ENCODE data around the gene TCF3. TPM values are rescaled to one million over a fixed set of nuclear protein-coding genes. Genes with fewer than 3 reads are reported as not detected.

The TCF3 gene
- total RNA-seq, 1 donor from 2014 or later: 255 TPM

DNA sequence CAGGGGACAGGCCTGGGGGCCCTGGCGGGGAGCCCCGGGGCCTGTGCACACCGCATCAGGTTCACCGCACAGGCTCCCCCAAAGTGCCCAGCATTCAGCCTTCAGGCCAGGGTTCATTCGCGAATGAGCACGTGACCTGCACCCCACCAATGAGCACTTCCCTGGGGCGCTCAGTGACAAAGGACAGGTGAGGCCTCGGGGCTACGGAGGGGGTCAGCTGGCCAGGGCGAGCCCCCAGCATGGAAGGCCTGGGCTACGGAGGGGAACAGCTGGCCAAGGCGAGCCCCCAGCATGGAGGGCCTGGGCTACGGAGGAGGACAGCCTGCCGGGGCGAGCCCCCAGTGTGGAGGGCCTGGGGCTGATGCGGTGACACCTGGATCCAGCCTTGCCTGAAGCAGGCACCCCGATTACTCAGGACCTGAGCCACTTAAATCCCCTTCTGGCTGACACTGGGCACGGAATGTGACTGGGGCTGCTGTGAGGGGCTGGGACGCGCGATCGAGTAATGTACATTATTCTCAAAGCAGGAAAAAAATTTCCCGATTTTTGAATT is 23.1 kb downstream of the TCF3 start:
- Mint-ChIP-seq H3K4me1 (ENCODE audit: unreplicated experiment) (no peaks in the 10 kb centered on the region), H3K4me3 (ENCODE audit: unreplicated experiment) (no peak overlapping the region), H3K9me3 (ENCODE audit: unreplicated experiment) (no peaks in the 10 kb centered on the region), H3K27me3 (ENCODE audit: unreplicated experiment) (peaks cover 5% of the 10 kb centered on the region), H3K36me3 (ENCODE audit: low read depth, unreplicated experiment) (peaks cover 12% of the 10 kb centered on the region), H3K27ac (ENCODE audit: unreplicated experiment) (no peak overlapping the region)
- TF ChIP-seq, protein P1, sequence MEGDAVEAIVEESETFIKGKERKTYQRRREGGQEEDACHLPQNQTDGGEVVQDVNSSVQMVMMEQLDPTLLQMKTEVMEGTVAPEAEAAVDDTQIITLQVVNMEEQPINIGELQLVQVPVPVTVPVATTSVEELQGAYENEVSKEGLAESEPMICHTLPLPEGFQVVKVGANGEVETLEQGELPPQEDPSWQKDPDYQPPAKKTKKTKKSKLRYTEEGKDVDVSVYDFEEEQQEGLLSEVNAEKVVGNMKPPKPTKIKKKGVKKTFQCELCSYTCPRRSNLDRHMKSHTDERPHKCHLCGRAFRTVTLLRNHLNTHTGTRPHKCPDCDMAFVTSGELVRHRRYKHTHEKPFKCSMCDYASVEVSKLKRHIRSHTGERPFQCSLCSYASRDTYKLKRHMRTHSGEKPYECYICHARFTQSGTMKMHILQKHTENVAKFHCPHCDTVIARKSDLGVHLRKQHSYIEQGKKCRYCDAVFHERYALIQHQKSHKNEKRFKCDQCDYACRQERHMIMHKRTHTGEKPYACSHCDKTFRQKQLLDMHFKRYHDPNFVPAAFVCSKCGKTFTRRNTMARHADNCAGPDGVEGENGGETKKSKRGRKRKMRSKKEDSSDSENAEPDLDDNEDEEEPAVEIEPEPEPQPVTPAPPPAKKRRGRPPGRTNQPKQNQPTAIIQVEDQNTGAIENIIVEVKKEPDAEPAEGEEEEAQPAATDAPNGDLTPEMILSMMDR (IDR thresholded peaks at IDR 0.05; ENCODE audit: unreplicated experiment): no peak
- no peak for DNase-seq (ENCODE audit: low spot score)

DNA sequence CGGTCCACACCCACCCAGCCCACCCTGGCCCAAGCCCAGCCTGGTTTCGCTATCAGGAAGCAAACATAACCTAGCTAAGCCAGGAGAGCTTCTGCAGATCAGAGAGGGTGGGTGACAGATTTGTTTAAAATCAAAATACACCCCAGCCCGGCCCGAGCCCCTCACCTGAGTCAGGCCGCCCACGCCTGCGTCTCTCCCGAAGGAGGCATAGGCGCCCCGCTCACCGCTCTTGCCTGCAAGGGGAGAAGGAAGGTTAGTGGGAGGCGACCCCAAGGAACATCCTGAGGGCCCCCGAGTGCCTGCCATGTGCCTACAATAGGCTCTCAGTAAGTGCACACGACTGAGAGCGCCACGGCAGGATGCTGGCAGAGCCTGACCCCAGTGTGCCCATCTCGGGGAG is 25.2 kb downstream of the TCF3 start:
- Mint-ChIP-seq H3K9me3 (ENCODE audit: unreplicated experiment) (no peaks in the 10 kb centered on the region), H3K27ac (ENCODE audit: unreplicated experiment) (no peak overlapping the region), H3K27me3 (ENCODE audit: unreplicated experiment) (peaks cover 9% of the 10 kb centered on the region), H3K36me3 (ENCODE audit: low read depth, unreplicated experiment) (peaks cover 17% of the 10 kb centered on the region), H3K4me3 (ENCODE audit: unreplicated experiment) (no peak overlapping the region), H3K4me1 (ENCODE audit: unreplicated experiment) (no peaks in the 10 kb centered on the region)
- no peak for DNase-seq (ENCODE audit: low spot score)
- TF ChIP-seq, protein P1 (IDR thresholded peaks at IDR 0.05; ENCODE audit: unreplicated experiment): no peak

DNA sequence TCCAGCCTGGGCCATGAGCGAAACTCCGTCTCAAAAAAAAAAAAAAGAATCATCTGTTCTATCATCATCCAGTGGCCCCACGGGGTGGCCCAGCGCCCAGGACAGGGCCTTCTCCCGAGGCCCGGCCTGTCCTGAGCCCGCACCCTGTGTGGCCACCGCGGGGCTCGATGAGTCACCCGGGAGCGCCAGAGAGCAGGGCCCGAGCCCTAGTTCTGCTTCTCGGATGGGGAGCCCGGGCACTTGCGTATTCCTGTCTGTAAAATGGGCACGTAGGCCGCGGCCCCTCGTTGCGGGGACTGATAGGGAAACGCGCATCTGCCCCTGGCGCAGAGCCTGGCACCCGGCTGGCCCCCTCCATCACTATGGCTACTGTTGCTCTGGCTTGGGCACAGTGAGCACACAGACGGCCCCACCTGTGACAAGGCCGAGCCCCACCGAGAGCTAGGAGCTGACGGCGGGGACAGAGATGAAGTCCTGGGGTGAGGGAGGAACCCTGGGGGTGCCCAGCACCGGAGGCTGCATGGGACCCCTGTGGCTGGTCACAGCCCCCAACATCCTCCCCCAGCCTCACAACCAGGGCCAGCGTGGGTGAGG is 25.9 kb downstream of the TCF3 start:
- TF ChIP-seq, protein P1 (IDR thresholded peaks at IDR 0.05; ENCODE audit: unreplicated experiment): no peak
- DNase-seq (ENCODE audit: low spot score): no peak
- H3K9me3 Mint-ChIP-seq (ENCODE audit: unreplicated experiment): no peaks in the 10 kb centered on the region
- no peak overlapping the region for H3K4me3 Mint-ChIP-seq (ENCODE audit: unreplicated experiment)
- H3K36me3 Mint-ChIP-seq (ENCODE audit: low read depth, unreplicated experiment): peaks cover 17% of the 10 kb centered on the region
- H3K27ac Mint-ChIP-seq (ENCODE audit: unreplicated experiment): no peak overlapping the region
- H3K4me1 Mint-ChIP-seq (ENCODE audit: unreplicated experiment): no peaks in the 10 kb centered on the region
- H3K27me3 Mint-ChIP-seq (ENCODE audit: unreplicated experiment): peaks cover 9% of the 10 kb centered on the region

DNA sequence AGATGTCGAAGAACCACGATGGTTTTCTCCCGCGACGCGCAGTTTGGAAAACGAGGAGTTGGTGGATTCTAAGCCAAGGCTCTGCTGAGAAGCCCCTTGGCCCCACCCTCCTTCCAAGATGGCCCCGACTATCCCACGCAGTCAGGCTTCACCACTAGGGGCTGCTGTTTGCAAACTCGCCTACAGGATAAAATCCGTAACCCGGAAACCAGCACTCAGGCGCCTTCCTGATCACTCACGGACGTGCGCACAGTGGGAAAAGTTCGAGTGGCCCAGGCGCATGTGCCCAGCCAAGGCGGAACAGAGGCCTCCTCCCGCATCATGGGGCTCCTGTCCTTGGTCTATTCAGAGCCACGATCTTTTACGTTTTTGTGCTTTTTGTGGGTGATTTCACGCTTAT is 28.0 kb downstream of the TCF3 start:
- Mint-ChIP-seq H3K27me3 (ENCODE audit: unreplicated experiment) (peaks cover 9% of the 10 kb centered on the region), H3K4me1 (ENCODE audit: unreplicated experiment) (no peaks in the 10 kb centered on the region), H3K27ac (ENCODE audit: unreplicated experiment) (peak overlapping the region; percentile 36), H3K9me3 (ENCODE audit: unreplicated experiment) (no peaks in the 10 kb centered on the region), H3K4me3 (ENCODE audit: unreplicated experiment) (peak overlapping the region; percentile 42), H3K36me3 (ENCODE audit: low read depth, unreplicated experiment) (peaks cover 16% of the 10 kb centered on the region)
- peak; percentile 76 for DNase-seq (ENCODE audit: low spot score)
- TF ChIP-seq, protein P1 (IDR thresholded peaks at IDR 0.05; ENCODE audit: unreplicated experiment): peak; percentile 67

DNA sequence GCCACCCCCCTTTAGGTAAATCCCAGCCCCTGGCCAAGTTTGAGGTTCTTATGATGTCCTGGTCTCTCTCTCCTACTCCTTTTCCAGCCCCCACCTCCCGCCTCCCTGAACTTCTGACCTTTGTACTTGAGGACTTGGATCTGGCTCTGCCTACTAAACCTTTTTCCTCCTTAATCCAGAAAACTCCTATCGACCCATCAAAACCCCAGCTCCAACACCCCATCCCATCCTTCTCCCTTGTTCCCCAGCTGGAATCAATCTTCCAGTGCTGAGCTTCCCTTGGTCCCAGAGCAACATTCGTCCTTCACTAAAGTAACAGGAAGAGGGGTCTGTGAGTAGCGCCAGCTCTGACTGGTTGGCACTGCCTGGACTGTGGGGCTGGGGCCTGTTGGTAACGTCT is 29.9 kb downstream of the TCF3 start:
- H3K4me1 Mint-ChIP-seq (ENCODE audit: unreplicated experiment): no peaks in the 10 kb centered on the region
- TF ChIP-seq, protein P1 (IDR thresholded peaks at IDR 0.05; ENCODE audit: unreplicated experiment): no peak
- peaks cover 25% of the 10 kb centered on the region for H3K36me3 Mint-ChIP-seq (ENCODE audit: low read depth, unreplicated experiment)
- peaks cover 11% of the 10 kb centered on the region for H3K27me3 Mint-ChIP-seq (ENCODE audit: unreplicated experiment)
- DNase-seq (ENCODE audit: low spot score): no peak
- peak overlapping the region; percentile 53 for H3K27ac Mint-ChIP-seq (ENCODE audit: unreplicated experiment)
- H3K9me3 Mint-ChIP-seq (ENCODE audit: unreplicated experiment): no peaks in the 10 kb centered on the region
- peak overlapping the region; percentile 73 for H3K4me3 Mint-ChIP-seq (ENCODE audit: unreplicated experiment)
